PC-3 (cell line): ENCODE data around the gene NADK. TPM values are rescaled to one million over a fixed set of nuclear protein-coding genes. Genes with fewer than 3 reads are reported as not detected.
A peak's percentile ranks its signal among the peaks of the same experiment; 100 is the strongest.
"Not testable (repeated sequence)": the region's sequence is repeated elsewhere in the genome, so short reads cannot be mapped to it uniquely, and the experiment has no call there.

ENCODE experiments used
- ATAC-seq: fragments of 200-7000 bp; cut with Tn5 transposase; 2 replicates; pipeline ENCODE4 v1.9.1; 2020; ENCODE audit warnings: mild to moderate bottlenecking, moderate library complexity
- BruUV-seq: library from RNA; stranded (reverse); fragments of 400-500 nt; replicated peaks from 2 replicates; lab custom pipeline; 2021; lab: Mats Ljungman, UMichigan
- CTCF ChIA-PET: fragments of 300-600 bp; sonication (Branson Sonifier 250); formaldehyde crosslinking; loops from one replicate; lab custom pipeline; 2022; ENCODE audit warnings: antibody characterized with exemption; lab: Charles Lee
- POLR2A ChIA-PET: fragments of 300-600 bp; sonication (Branson Sonifier 250); formaldehyde crosslinking; loops from one replicate; lab custom pipeline; 2022; ENCODE audit warnings: antibody characterized with exemption; ENCODE audit not compliant: unreplicated experiment; lab: Charles Lee
- DNase-seq: peaks from one replicate; pipeline ENCODE4 v3.0.0-alpha.2; 2015
- H2AFZ ChIP-seq: fragments of 300-600 bp; sonication (generic); 2 replicates; pipeline ENCODE4 v1.6.0; 2016; ENCODE audit warnings: antibody characterized with exemption, low read length
- H3F3A ChIP-seq: fragments of 300-600 bp; sonication (generic); one replicate; pipeline ENCODE4 v1.6.0; 2017; ENCODE audit warnings: antibody characterized with exemption, low read length, control low read depth, mild to moderate bottlenecking; ENCODE audit not compliant: unreplicated experiment
- H3K27ac ChIP-seq: fragments of 300-600 bp; sonication (generic); 2 replicates; pipeline ENCODE4 v1.5.1; 2016; ENCODE audit warnings: mild to moderate bottlenecking, low read length
- H3K27me3 ChIP-seq: fragments of 300-600 bp; sonication (generic); 2 replicates; pipeline ENCODE4 v1.6.1; 2016; ENCODE audit warnings: low read length, mixed read lengths
- H3K36me3 ChIP-seq: fragments of 300-600 bp; sonication (generic); 2 replicates; pipeline ENCODE4 v1.6.1; 2016; ENCODE audit warnings: low read depth, mixed run types, low read length, mixed read lengths
- H3K4me1 ChIP-seq: fragments of 300-600 bp; sonication (generic); 2 replicates; pipeline ENCODE4 v1.5.1; 2016; ENCODE audit warnings: low read length; ENCODE audit not compliant: insufficient read depth
- H3K4me2 ChIP-seq: fragments of 300-600 bp; sonication (generic); 2 replicates; pipeline ENCODE4 v1.6.0; 2016; ENCODE audit warnings: low read length
- H3K4me3 ChIP-seq: fragments of 300-600 bp; sonication (generic); 2 replicates; pipeline ENCODE4 v1.5.1; 2016; ENCODE audit warnings: mild to moderate bottlenecking, low read length, mixed read lengths
- H3K79me2 ChIP-seq: fragments of 300-600 bp; sonication (generic); 2 replicates; pipeline ENCODE4 v1.6.1; 2017; ENCODE audit warnings: low read length, mixed read lengths
- H3K9ac ChIP-seq: fragments of 300-600 bp; sonication (generic); 2 replicates; pipeline ENCODE4 v1.6.0; 2016; ENCODE audit warnings: mild to moderate bottlenecking, low read length
- H3K9me2 ChIP-seq: fragments of 300-600 bp; sonication (generic); replicated peaks from 2 replicates; pipeline ENCODE4 v1.6.1; 2016; ENCODE audit warnings: mixed run types, low read length, mixed read lengths
- H3K9me3 ChIP-seq: fragments of 300-600 bp; sonication (generic); 2 replicates; pipeline ENCODE4 v1.6.1; 2016; ENCODE audit warnings: low read length, mixed read lengths
- H4K20me1 ChIP-seq: fragments of 300-600 bp; sonication (generic); 2 replicates; pipeline ENCODE4 v1.6.1; 2016; ENCODE audit warnings: low read length, mixed read lengths
- EZH2 ChIP-seq: fragments of 300-600 bp; sonication (generic); IDR thresholded peaks from one replicate; pipeline ENCODE4 v1.6.1; 2017; ENCODE audit warnings: antibody characterized with exemption, mild to moderate bottlenecking, low read length; ENCODE audit not compliant: unreplicated experiment
- EZH2phosphoT487 ChIP-seq: fragments of 300-600 bp; sonication (generic); IDR thresholded peaks from 2 replicates; pipeline ENCODE4 v1.6.1; 2018; ENCODE audit warnings: mild to moderate bottlenecking, antibody characterized with exemption, low read length, borderline replicate concordance
- intact Hi-C: fragments of 100-400 bp; cut with micrococcal nuclease; formaldehyde crosslinking; loops from 2 replicates; pipeline ENCODE4 v1.9.0; 2023
- total RNA-seq: library from RNA; depleted of rRNA; stranded (reverse); fragments of >200 nt; gene quantifications from 2 replicates; pipeline ENCODE4 v1.2.3, GENCODE V29; 2014
- TF ChIP-seq, protein P1 (sequence below): fragments of 300-600 bp; sonication (generic); conservative IDR thresholded peaks from 2 replicates; pipeline ENCODE4 v1.5.1; 2017; ENCODE audit warnings: antibody characterized with exemption, low read depth, mild to moderate bottlenecking, low read length

The NADK gene
- total RNA-seq, 1 experiment from 2014 or later = 130 TPM

DNA sequence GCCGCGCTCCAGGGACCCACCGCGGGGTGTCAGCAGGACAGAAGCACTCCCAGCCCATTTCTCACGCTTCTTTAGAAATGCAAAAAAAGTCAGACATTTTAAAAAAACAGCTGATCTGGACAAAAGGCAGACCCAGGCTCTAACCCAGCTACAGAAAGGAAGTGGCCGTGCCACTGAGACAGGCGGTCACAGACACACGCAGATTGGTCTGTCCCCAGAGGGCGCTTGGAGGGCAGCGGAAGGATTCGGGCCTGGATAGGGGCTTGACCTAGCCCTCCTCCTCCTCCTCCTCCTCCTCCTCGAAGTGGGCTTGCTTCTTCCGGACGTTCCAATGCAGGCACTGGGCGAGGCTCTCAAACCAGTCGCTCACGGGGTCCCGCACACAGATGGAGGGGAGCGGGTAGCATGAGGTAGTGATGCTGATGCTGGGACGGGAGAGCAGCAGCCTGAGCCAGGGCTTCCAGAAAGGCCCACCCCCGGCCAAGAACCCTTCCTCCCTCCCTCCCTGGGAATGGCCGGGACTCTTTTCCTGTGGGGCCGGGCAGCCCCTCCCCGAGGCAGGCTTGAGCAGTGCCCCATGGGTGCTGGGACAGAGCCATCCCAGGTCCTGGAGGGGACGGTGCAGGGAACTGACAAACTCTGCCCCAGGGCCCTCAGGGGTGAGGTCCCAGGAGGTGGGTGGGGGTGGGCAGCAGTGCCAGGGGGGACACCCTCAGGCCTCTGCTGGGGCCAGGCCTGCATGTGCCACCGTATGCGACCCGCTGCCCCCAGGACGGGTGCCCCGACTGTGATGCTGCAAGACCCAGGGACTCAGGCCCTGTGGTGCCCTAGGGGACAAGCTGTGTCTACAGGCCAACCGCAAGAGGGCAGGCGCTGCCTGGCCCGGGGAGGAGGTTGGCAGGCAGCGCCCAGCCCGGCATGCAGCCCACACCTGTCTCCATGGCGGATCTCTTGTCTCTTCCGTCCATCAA lies 25.3 kb downstream of the NADK start:
- CTCF ChIA-PET = no interaction called here
- Histone ChIP-seq H3K27ac (no peak overlapping the region), H4K20me1 (no peaks in the 10 kb centered on the region; the same call in 1 of the 2 replicates), H3K79me2 (peaks cover 8% of the 10 kb centered on the region), H3K9me2 (no peaks in the 10 kb centered on the region), H3F3A (no peaks in the 10 kb centered on the region), H3K9me3 (no peaks in the 10 kb centered on the region), H3K4me3 (no peak overlapping the region), H3K4me1 (peaks cover 2% of the 10 kb centered on the region), H2AFZ (no peak overlapping the region), H3K4me2 (no peak overlapping the region), H3K36me3 (peaks cover 41% of the 10 kb centered on the region), H3K9ac (no peak overlapping the region), H3K27me3 (no peaks in the 10 kb centered on the region)
- intact Hi-C loops = no loop called here
- POLR2A ChIA-PET = no interaction called here
- ATAC-seq (no peak), DNase-seq (peak; percentile 1)
- TF ChIP-seq, protein P1, sequence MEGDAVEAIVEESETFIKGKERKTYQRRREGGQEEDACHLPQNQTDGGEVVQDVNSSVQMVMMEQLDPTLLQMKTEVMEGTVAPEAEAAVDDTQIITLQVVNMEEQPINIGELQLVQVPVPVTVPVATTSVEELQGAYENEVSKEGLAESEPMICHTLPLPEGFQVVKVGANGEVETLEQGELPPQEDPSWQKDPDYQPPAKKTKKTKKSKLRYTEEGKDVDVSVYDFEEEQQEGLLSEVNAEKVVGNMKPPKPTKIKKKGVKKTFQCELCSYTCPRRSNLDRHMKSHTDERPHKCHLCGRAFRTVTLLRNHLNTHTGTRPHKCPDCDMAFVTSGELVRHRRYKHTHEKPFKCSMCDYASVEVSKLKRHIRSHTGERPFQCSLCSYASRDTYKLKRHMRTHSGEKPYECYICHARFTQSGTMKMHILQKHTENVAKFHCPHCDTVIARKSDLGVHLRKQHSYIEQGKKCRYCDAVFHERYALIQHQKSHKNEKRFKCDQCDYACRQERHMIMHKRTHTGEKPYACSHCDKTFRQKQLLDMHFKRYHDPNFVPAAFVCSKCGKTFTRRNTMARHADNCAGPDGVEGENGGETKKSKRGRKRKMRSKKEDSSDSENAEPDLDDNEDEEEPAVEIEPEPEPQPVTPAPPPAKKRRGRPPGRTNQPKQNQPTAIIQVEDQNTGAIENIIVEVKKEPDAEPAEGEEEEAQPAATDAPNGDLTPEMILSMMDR = no peak
- TF ChIP-seq EZH2phosphoT487 (no peak), EZH2 (no peak)
- BruUV-seq = no TSS peak

DNA sequence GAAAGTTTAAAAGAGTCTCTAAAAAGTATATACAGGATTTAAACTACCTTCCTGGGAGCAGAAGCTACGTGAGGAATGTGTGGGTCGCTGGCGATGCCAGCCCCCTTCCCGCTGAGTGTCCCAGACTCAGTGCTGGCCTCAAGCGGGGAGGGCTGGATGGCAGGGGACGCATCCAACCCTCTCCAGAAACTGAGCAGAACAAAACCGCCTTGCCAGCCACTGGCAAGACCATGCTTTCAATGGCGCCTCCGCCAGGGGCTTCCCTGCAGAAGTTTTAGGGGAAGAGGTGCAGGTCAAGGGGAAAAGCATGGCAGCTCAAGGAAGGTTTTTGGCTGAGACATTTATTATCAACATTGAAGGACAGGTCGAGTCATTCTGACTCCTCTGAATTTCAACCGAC lies 26.1 kb downstream of the NADK start:
- Histone ChIP-seq H3K79me2 (peaks cover under 1% of the 10 kb centered on the region), H3K4me3 (no peak overlapping the region), H3K4me2 (no peak overlapping the region), H3K9ac (no peak overlapping the region), H3K27me3 (no peaks in the 10 kb centered on the region), H3K9me3 (no peaks in the 10 kb centered on the region), H3K36me3 (peaks cover 34% of the 10 kb centered on the region), H3F3A (no peaks in the 10 kb centered on the region), H2AFZ (no peak overlapping the region), H3K4me1 (no peaks in the 10 kb centered on the region), H4K20me1 (no peaks in the 10 kb centered on the region), H3K27ac (no peak overlapping the region), H3K9me2 (no peaks in the 10 kb centered on the region)
- TF ChIP-seq EZH2phosphoT487 (no peak), EZH2 (no peak)
- TF ChIP-seq, protein P1 = no peak
- BruUV-seq = TSS peak; percentile 33
- CTCF ChIA-PET = no interaction called here
- POLR2A ChIA-PET = no interaction called here
- intact Hi-C loops = no loop called here
- DNase-seq (peak; percentile 1), ATAC-seq (no peak)

DNA sequence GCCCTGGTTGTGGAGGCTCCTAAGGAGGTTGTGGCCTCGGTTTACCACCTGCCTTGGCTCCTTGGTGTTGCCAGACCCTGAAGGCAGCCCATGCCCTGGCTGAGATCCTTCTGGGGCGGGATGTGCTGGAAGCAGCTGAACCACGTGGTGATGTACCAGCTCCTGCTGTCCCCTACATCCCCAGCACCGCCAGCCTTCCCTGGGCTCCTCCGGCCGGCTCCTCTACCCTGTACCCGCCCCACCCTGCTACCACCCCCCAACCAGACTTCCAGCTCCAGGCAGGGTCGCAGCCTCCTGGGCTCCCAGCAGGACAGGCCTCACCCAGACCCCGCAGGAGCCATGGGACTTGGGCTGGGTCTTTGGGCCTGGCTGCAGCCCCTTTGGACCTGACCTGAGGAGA lies 28.3 kb downstream of the NADK start:
- intact Hi-C loops = not testable (repeated sequence)

More for the DNA sequence above, 28.3 kb downstream of the NADK start:
- H3K4me3 ChIP-seq, H3K4me1 ChIP-seq, H3K79me2 ChIP-seq, H4K20me1 ChIP-seq, H3K9me3 ChIP-seq, H2AFZ ChIP-seq, H3K9ac ChIP-seq, POLR2A ChIA-PET, H3K27me3 ChIP-seq, CTCF ChIA-PET, ATAC-seq, H3F3A ChIP-seq, H3K27ac ChIP-seq, DNase-seq, H3K9me2 ChIP-seq, BruUV-seq, H3K4me2 ChIP-seq: not testable (repeated sequence)
- peaks cover 19% of the 10 kb centered on the region for H3K36me3 ChIP-seq
